GM10248 (cell line): ENCODE results near the gene ADGRG1.
"Not testable (repeated sequence)": the region's sequence is repeated elsewhere in the genome, so short reads cannot be mapped to it uniquely, and the experiment has no call there.

Experiments
- CTCF ChIA-PET: fragments of 300-600 bp; sonication (Branson Sonifier 250); formaldehyde crosslinking; extraction: SDS; loops from one replicate; lab custom pipeline; 2021; ENCODE audit warnings: antibody characterized with exemption; lab: Yijun Ruan, JAX
- POLR2A ChIA-PET: fragments of 350-650 bp; sonication (Branson Sonifier 250); formaldehyde crosslinking; extraction: SDS; loops from one replicate; lab custom pipeline; 2020; ENCODE audit warnings: antibody characterized with exemption; lab: Yijun Ruan, JAX
- DNase-seq: peaks from one replicate; pipeline ENCODE4 v3.0.0; 2012; ENCODE audit errors: extremely low spot score
- TF ChIP-seq, protein P1 (sequence below): IDR thresholded peaks from 2 replicates; pipeline ENCODE4 v1.5.1; 2012; ENCODE audit warnings: mild to moderate bottlenecking, low read depth; ENCODE audit errors: extremely low read depth, missing control alignments, control extremely low read depth

The ADGRG1 gene

DNA sequence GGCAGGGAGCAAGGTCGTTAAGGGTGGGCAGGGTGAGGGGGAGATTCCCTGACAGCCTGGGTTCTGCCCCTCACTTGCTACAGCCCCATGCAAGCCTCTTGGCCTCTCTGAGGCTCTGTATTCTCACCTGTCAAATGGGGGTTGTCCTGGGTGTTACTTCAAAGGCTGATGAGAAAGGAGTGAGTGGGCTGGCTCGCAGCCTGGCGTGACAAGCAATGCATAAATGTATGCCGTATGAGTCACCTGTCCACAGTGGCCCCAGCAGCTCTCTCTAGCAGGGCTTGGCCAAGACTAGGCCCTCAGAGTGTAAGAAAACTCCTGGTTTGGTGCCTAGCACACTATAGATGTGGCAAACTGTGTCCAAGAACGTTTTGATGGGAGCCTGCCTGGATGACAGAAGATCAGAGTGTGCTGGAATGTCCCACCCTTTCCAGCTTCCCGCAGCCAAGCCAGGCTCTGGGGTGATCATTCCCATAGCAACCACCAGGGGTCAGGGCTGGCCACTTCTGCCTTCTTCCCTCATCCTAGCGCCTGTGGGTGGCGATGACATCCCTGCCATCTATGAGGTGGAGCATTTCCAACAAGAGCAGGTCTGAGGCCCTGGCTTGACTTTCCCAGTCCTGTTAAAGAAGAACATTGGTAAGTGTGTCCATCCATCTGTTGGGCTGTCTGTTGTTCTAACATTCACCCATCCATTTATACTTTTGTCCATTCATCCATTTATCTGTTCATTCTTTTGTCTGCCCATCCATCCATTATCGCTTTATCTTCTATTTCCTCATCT lies 37.2 kb upstream of the ADGRG1 start:
- TF ChIP-seq, protein P1, sequence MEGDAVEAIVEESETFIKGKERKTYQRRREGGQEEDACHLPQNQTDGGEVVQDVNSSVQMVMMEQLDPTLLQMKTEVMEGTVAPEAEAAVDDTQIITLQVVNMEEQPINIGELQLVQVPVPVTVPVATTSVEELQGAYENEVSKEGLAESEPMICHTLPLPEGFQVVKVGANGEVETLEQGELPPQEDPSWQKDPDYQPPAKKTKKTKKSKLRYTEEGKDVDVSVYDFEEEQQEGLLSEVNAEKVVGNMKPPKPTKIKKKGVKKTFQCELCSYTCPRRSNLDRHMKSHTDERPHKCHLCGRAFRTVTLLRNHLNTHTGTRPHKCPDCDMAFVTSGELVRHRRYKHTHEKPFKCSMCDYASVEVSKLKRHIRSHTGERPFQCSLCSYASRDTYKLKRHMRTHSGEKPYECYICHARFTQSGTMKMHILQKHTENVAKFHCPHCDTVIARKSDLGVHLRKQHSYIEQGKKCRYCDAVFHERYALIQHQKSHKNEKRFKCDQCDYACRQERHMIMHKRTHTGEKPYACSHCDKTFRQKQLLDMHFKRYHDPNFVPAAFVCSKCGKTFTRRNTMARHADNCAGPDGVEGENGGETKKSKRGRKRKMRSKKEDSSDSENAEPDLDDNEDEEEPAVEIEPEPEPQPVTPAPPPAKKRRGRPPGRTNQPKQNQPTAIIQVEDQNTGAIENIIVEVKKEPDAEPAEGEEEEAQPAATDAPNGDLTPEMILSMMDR, result peak; percentile 84
- peak; percentile 79 for DNase-seq
- ChIA-PET CTCF (interaction anchor here (0.6 to 11.2 kb wide), 38 partner anchors 10 to 208 kb away, joined by 3 to 179 read pairs (median 4); partner anchors contain the start of genes ADGRG5 and KATNB1), POLR2A (interaction anchor here (0.8 to 0.9 kb wide), 2 partner anchors 10 to 18 kb away, joined by 3 read pairs; no protein-coding TSS in a partner anchor)

DNA sequence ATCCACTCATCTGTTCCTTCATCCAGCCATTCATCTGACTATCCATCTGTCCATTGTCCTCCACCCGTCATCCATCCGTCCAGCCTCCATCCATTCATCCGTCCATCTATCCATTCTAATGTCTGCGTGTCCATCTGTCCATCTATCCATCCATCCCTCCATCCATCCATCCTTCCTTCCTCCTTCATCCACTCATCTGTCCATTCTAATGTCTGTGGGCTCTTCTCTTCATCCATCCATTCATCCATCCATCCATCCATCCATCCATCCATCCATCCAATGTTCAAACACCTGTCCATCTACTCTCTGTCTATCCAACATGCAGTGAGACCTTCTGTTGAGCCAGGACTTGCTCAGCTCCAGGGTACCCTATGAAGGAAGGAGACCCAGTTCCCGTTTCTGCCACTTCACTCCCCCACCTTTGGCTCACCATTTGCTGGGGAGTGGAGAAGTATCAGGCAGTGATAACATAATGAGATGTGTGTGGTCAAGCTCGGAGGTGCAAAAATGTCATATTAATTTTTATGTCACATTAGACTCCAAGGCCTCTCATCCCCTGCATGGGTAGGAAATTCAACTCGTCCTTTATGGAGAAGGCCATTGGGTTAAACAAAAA lies 36.5 kb upstream of the ADGRG1 start:
- no peak for DNase-seq
- ChIA-PET CTCF (interaction anchor here (1.0 to 11.2 kb wide), 16 partner anchors 9 to 157 kb away, joined by 3 to 179 read pairs (median 6); partner anchors contain the start of gene ADGRG5), POLR2A (no interaction called here)
- TF ChIP-seq, protein P1, result no peak

DNA sequence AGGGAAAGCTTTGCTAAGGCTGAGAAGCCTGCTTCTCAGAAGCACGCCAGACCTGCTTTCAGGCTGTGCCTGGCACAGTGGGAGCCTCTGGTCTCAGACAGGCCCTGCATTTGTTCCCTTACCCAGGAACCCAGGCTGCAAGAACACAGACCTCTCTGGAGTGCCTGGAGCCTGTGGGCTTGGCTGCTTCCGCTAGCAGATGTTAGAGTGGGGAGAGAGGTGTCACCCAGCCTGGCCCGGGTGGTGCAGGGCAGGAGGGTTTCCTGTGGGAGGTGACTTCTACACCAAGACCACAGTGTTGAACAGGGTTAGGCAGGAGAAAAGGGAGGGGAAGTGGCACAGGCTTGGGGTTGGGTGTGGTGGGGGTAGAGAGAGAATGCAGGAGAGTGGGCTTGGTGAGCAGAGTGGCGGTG lies 35.8 kb upstream of the ADGRG1 start:
- POLR2A ChIA-PET, result no interaction called here
- CTCF ChIA-PET, result interaction anchor here (1.0 to 11.2 kb wide), 11 partner anchors 9 to 89 kb away, joined by 3 to 179 read pairs (median 7); partner anchors contain the start of gene ADGRG5
- TF ChIP-seq, protein P1, result no peak
- DNase-seq, result no peak

- TF ChIP-seq, protein P1, result no peak
- CTCF ChIA-PET, result interaction anchor here (1.2 to 11.2 kb wide), 8 partner anchors 8 to 56 kb away, joined by 3 to 179 read pairs (median 34); partner anchors contain the start of gene ADGRG5
These were observed 35.4 kb upstream of the ADGRG1 start for GRCh38 chr16:57593021-57593420.

GRCh38 chr16:57593990-57594389 lies 34.4 kb upstream of the ADGRG1 start:
- TF ChIP-seq, protein P1, result no peak
- ChIA-PET CTCF (interaction anchor here (1.1 to 11.2 kb wide), 7 partner anchors 15 to 54 kb away, joined by 3 to 179 read pairs (median 7); partner anchors contain the start of gene ADGRG5), POLR2A (interaction anchor here (1.3 kb wide), 1 partner anchor 16 kb away, joined by 3 read pairs; no protein-coding TSS in a partner anchor)
- DNase-seq, result no peak

More at GRCh38 chr16:57593021-57593420, 35.4 kb upstream of the ADGRG1 start:
- POLR2A ChIA-PET, result no interaction called here
- DNase-seq, result no peak

GRCh38 chr16:57594531-57595031 lies 33.8 kb upstream of the ADGRG1 start:
- CTCF ChIA-PET, result interaction anchor here (1.1 to 11.2 kb wide), 4 partner anchors 14 to 54 kb away, joined by 3 to 179 read pairs (median 97); no protein-coding TSS in a partner anchor
- TF ChIP-seq, protein P1, result no peak
- POLR2A ChIA-PET, result interaction anchor here (1.3 kb wide), 1 partner anchor 15 kb away, joined by 3 read pairs; no protein-coding TSS in a partner anchor

DNA sequence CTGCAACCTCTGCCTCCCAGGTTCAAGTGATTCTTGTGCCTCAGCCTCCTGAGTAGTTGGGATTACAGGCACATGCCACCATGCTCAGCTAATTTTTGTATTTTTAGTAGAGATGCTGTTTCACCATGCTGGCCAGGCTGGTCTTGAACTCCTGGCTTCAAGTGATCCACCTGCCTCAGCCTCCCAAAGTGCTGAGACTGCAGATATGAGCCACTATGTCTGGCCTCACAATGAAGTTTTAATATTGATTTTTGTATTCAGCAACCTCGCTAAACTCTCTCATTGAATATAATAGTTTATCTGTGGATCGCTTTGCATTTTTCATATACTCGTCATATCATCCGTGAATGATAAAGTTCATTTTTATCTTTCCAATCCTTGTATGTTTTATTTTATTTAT lies 32.2 kb upstream of the ADGRG1 start:
- CTCF ChIA-PET, result interaction anchor here (7.4 to 11.2 kb wide), 3 partner anchors 13 to 53 kb away, joined by 78 to 179 read pairs (median 116); no protein-coding TSS in a partner anchor
- POLR2A ChIA-PET, DNase-seq: not testable (repeated sequence)

More at GRCh38 chr16:57594531-57595031, 33.8 kb upstream of the ADGRG1 start:
- DNase-seq, result no peak
